GM19372 (cell line): ENCODE results near the gene HSCB.
"Not testable (repeated sequence)": the region's sequence is repeated elsewhere in the genome, so short reads cannot be mapped to it uniquely, and the experiment has no call there.

Source experiments
- ATAC-seq: cut with Tn5 transposase; IDR thresholded peaks from one replicate; pipeline ENCODE4 v1.9.1; 2021; ENCODE audit warnings: mild to moderate bottlenecking, low read depth, moderate library complexity; ENCODE audit not compliant: unreplicated experiment

The HSCB gene

DNA sequence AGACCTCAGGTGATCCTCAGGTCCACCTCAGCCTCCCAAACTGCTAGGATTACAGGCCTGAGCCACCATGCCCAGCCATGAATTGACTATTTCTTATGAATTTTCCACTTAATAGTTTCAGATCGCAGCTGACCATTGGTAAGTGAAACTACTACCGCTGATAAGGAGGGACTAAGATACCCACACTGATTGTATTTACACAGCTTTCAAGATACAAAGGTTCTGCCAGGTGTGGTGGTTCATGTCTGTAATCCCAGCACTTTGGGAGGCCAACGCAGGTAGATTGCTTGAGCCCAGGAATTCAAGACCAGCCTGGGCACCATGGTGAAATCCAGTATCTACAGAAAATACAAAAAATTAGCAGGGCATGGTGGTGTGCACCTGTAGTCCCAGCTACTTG, 4.1 kb upstream of the HSCB start:
- ATAC-seq, result no peak

- ATAC-seq, result not testable (repeated sequence)
Measured at GRCh38 chr22:28738876-28739275, 3.0 kb upstream of the HSCB start.

GRCh38 chr22:28741200-28741784, 547 bp upstream of the HSCB start:
- ATAC-seq, result no peak

DNA sequence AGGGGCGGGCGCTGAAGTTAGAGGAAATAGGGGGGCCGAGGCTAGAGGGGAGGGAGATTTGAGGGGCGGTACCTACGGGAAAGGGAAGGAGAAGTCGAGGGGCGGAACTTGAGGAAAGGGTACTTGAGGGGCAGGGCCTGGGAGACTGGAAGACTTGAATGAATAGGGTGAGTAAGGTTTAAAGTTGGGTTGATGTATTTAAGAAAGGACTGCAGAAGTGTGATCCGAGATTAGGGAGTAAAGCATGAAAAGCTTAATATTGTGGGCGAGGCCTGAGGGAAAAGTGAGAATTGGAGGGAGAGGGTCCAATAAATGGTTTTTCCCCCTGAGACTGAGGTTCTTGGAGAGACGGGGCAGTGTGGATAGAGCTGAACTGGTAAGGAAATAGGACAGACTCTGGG, 723 bp downstream of the HSCB start:
- ATAC-seq, result no peak

GRCh38 chr22:28743852-28744251, 2.0 kb downstream of the HSCB start:
- no peak for ATAC-seq

GRCh38 chr22:28750471-28750881, 8.6 kb downstream of the HSCB start:
- no peak for ATAC-seq

DNA sequence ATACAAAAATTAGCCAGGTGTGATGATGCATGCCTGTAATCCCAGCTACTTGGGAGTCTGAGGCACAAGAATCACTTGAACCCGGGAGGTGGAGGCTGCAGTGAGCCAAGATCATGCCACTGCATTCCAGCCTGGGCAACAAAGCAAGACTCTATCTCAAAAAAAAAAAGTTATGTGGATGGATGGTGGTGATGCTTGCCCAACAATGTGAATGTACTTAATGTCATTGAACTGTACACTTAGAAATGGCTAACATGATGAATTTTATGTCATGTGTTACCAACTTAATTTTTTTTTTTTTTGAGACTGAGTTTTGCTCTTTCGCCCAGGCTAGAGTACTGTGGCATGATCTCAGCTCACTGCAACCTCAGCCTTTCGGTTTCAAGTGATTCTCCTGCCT, 12.7 kb downstream of the HSCB start:
- not testable (repeated sequence) for ATAC-seq

DNA sequence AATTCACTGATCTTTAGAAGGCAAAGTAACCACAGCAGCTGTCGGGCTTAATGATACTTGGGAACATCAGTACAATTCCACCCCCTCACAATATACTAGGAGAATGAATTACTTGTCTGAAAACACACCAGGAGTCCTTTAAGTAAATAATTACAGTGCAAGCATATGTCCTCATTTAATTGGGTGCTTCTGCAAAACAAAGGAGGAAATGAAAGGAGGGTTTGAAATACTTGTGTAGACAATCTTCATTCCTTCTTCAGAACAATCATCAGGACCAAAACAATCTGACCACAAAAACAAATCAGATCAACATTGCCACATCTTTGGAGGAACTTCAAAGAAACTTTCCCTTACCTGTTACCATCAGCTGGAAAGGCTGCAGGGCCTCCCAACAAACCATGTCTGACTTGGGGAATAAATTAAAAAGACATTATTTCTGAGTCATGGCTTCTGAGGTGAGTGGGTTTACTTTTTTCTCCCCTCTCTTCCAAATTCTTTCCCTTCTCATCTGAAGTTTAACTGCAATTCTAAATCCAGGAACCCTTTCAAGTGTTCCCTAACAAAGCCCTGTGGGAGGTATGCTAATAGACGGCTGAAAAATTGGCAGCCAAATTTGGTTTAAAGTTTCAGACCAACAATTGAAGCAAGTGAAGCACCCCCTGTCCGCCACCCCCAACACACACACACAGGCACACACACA, 18.2 kb downstream of the HSCB start:
- ATAC-seq, result no peak

DNA sequence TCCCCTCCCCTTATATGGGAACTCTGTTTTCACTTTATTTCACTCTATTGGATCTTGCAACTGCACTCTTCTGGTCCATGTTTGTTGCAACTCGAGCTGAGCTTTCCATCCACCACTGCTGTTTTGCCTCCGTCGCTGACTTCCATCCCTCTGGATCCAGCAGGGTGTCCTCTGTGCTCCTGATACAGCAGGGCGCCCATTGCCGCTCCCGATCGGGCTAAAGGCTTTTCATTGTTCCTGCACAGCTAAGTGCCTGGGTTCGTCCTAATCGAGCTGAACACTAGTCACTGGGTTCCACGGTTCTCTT, 19.6 kb downstream of the HSCB start:
- no peak for ATAC-seq

- not testable (repeated sequence) for ATAC-seq
Measured at GRCh38 chr22:28762000-28762399, 20.2 kb downstream of the HSCB start.

- no peak for ATAC-seq
Measured at GRCh38 chr22:28766628-28767027, 24.8 kb downstream of the HSCB start.

- no peak for ATAC-seq
Measured at GRCh38 chr22:28768701-28769393, 27.0 kb downstream of the HSCB start.

- ATAC-seq, result no peak
Measured at GRCh38 chr22:28769394-28770085, 27.7 kb downstream of the HSCB start.

GRCh38 chr22:28771195-28771791, 29.5 kb downstream of the HSCB start:
- no peak for ATAC-seq

- ATAC-seq, result peak; percentile 81
Measured at GRCh38 chr22:28772633-28773460, 31.0 kb downstream of the HSCB start, which contains the start of gene CCDC117. CCDC117 (plus strand) TSS chr22:28772695; CDS start chr22:28772850, 155 bp downstream.

DNA sequence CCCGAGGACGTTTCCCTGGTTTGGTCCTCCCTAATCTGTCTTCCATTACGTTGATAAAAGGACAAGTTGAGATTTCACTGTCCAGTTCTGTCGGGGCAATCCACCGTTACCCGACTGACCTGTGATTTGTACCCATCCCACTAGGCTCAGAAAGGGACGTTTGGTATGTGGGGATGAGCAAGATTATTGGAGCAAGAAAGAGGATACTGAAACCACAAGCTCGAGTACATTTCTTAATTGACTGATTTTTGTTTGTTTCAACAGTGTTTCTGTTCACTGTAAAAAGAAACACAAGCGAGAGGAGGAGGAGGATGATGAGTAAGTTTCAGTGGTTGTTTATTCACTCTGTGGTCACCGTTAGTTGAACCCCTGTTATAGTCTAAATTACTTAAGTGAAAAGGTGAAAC, 31.6 kb downstream of the HSCB start:
- no peak for ATAC-seq

DNA sequence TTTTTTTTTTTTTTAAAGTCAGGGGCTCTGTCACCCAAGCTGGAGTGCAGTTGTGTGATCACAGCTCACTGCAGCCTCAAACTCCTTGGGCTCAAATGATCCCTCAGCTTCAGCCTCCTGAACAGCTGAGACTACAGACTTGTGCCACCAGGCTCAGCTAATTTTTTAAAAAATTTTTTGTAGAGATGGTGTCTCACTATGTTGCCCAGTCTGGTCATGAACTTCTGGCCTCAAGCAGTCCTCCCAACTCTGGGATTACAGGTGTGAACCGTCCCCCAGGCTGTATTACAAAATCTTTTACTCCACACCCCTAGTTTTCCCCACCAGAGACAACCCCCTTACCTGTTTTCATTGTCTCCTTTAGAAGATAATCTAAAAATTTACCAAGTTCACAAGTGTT, 32.5 kb downstream of the HSCB start:
- no peak for ATAC-seq

- no peak for ATAC-seq
Measured at GRCh38 chr22:28779833-28780232, 38.0 kb downstream of the HSCB start.

- no peak for ATAC-seq
Measured at GRCh38 chr22:28780296-28780695, 38.5 kb downstream of the HSCB start.
